HG03095 (cell line): Measurements from ENCODE around the gene MAB21L2.
"Not testable (repeated sequence)": the region's sequence is repeated elsewhere in the genome, so short reads cannot be mapped to it uniquely, and the experiment has no call there.

Source experiments
- ATAC-seq: cut with Tn5 transposase; IDR thresholded peaks from one replicate; pipeline ENCODE4 v1.9.1; 2021; ENCODE audit warnings: moderate library complexity; ENCODE audit not compliant: unreplicated experiment

Gene MAB21L2

DNA sequence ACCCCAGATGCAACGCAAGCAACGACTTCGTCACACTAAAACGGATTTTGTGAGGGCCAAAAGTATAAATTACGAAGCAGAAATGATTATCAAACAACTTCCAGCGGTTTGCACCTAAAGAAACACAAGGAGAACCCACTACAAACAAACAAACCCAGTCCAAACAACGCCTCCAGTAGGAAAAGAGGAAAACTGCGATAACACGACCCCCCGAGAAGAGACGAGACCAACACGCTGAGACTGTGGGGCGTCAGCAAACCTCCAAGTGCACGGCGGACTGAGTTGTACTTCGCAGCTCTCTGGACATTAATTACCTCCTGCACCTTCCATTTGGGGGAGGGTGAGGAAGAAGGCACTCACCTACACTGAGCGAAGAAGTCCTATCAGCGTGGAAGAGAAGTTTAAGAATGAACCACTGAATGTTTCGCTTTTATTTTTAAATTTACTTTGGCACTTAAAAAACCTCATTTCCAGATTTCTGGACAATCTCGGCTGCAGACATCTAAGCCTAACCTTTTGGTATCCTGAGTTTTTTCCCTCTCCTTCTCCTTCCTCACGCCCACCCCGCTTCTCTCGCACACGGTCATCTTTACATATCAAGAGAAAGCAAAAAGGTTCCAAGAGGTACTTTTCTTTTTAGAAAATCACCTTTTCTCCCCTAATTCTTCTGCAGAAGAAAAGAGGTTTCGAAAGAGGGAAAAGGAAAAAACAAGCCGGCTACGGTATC, at the start of gene MAB21L2:
TSS of gene MAB21L2 (plus strand) at position 6 of the 727 bp plus-strand sequence. CDS start 879 bp downstream, outside the sequence.
- no peak for ATAC-seq

DNA sequence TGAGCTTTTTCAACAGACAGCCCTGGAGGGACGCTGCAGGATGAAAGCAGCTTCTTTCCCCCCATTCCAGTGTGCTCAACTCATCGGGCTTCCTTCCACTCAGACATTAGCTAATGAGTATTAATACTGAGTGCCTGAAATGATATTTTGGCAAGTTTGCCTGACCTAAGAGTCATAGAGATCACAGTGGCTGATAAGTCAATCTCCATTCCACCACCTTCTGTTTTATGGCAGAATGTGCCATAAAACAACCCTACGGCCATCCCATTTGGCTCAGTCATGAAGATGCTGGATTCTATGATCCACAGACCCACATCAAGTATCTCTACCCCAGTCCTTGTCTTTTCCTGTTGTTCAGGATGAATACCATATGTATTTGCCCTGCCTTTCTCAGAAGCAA, 48.3 kb upstream of the MAB21L2 start:
- no peak for ATAC-seq

DNA sequence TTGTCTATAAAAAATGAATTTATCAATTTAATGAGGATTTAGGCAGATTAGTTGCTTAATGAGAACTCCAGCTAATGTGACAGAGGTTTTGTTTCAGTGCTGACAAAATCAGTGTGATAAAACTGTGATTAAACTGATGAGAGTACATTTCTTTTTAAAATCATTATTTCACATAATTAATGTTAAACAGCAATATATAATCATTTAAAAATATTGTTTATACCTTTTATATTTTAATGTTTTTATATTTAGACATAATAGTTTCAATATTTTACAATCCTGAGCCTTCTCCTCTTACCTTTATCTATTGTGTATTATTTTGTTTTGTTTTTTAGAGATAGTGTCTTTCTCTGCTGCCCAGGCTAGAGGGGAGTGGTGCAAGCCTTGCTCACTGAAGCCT, 47.1 kb upstream of the MAB21L2 start:
- ATAC-seq: no peak

DNA sequence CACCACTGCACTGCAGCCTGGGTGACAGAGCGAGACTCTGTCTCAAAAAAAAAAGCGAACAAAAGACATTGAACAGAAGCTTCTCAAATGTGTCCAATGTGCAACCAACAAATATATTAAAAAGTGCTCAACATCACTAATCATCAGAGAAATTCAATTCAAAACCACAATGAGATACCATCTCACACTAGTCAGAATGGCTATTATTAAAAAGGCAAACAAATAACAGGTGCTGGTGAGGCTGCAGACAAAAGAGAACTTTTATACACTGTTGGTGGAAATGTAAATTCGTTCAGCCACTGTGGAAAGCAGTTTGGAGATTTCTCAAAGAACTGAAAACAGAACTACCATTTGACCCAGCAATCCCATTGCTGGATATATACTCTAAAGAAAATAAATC, 44.0 kb upstream of the MAB21L2 start:
- ATAC-seq: not testable (repeated sequence)

- no peak for ATAC-seq
Measured at GRCh38 chr4:150540536-150540935, 41.4 kb upstream of the MAB21L2 start.

DNA sequence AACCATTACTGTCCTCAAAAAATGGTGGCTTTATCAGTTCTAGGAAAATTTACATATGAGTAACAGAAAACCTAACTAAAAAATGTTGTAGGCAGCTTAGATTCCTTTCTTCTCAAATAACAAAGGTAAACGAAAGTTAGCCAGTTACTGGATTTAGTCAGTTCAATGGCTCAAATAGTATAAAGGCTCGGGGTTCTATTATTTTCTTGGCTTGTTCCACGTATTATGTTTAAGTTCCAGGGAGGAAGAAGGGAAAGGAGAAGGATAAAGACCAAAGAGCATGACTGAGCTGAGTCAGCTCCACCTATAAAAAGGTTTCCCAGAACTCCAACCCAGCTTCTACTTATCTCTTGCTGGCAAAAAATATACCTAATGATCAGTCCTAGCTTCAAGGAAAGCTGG, 41.0 kb upstream of the MAB21L2 start:
- no peak for ATAC-seq

GRCh38 chr4:150541681-150542080, 40.3 kb upstream of the MAB21L2 start:
- ATAC-seq: no peak

- no peak for ATAC-seq
Measured at GRCh38 chr4:150543042-150543441, 38.9 kb upstream of the MAB21L2 start.

DNA sequence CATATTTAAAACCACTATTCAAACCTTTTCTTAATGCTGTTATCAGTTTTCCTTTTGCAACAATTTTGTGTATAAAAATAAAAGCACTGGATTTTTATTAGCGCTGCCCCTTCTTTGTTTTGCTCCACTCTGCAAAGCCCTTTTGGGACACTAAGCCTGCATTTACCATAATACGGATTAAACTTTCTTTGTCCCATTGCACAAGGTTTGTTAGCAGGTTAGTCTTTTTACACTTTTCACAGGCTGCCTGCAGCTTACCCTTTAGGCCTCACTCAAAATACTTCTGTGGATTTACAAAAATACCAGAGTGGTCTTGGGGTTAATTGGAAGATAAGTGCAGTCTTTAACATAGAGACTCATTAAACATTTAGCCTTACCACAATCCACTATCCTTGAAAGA, 35.7 kb upstream of the MAB21L2 start:
- ATAC-seq: no peak

- no peak for ATAC-seq
Measured at GRCh38 chr4:150547154-150547838, 34.7 kb upstream of the MAB21L2 start.

- not testable (repeated sequence) for ATAC-seq
Measured at GRCh38 chr4:150557811-150558210, 24.1 kb upstream of the MAB21L2 start.

DNA sequence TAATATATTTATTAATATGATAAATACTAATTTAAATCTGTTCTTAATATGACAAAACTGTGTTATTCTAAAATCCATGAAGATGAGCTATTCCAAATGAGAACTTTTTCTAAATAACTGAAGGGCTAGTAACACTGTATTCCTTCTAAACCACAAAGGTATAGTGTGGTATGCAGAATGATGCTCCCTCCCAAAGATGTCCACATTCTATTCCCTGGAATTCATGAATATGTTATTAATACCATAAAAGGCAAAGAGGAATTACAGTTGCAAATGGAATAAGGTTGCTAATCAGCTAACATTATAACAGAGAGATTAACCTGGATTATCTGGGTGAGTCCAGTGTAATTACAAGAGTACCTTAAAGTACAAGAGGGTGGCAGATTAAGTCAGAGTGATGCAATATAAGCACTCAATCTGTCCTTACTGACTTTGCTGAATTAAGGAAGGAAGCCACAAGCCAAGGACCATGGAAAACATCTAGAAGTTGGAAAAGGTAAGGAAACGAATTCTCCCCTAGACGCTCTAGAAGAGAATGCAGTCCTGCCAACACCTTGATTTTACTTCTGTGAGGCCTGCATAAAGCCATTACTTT, 20.7 kb upstream of the MAB21L2 start:
- ATAC-seq: no peak

- no peak for ATAC-seq
Measured at GRCh38 chr4:150562250-150562649, 19.7 kb upstream of the MAB21L2 start.

- ATAC-seq: no peak
Measured at GRCh38 chr4:150562751-150563150, 19.2 kb upstream of the MAB21L2 start.

- not testable (repeated sequence) for ATAC-seq
Measured at GRCh38 chr4:150564967-150565366, 17.0 kb upstream of the MAB21L2 start.

DNA sequence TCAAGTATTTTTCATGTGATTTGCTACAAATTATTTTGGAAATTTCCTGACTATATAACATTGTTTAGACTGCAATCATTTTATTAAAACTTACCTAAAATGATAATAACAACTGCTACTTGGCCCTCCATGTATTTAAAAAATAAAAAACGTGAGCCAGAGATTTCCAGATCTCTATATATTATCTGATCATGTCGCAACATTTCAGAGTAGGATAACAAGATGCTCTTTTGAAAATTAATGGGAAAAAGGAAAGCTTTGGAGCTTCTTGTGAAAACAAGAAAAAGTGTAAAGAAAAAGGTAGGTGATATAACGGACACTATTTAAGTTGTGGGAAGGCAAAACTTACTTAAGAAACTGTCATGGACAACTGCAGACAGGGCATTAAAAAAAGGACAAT, 14.9 kb upstream of the MAB21L2 start:
- no peak for ATAC-seq

DNA sequence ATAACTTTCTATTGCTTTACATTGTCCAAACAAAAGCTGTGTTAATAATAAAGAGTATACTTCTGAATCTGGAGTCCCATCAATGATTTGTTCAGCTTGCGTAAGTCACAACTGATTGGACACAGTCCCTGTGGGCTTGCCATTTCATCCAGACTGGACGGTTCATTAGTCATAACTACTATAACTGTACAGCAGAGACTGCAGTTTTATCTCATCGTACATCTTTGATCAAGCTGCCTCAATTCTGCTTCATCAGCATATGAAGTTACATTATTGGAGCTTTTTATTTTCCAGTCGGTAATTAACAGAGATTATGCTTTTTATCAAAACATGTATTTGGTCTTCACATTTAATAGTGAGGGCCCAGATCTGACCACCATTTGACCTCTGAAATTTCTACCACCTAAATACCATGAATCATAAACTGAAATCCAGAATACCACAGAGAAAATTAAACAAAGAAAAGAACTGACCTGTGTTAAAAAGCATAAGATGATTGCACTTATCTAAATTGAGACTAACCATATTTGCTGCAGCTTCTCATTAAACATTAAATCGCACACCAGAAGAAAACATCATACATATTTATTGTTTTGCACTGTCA, 12.5 kb upstream of the MAB21L2 start:
- ATAC-seq: no peak

GRCh38 chr4:150569998-150570535, 11.9 kb upstream of the MAB21L2 start:
- no peak for ATAC-seq

DNA sequence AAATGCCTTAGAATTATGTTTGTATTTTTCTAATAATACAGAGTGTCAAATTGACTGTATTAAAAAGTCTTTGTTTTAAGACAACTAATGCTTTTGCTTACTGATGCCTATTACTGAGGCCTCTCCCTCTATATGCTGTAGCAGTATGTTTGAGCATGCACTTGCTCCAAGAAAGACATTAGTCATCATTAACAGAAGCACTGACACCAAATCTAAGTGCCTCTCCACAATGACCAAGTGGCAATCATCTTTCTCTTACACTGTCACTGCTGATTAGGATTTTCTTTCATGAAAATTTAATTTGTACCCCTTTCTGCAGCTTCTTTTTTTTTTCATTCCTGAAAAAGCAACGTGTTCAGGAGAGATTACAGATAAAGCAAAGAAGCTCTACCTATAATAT, 11.1 kb upstream of the MAB21L2 start:
- ATAC-seq: no peak

DNA sequence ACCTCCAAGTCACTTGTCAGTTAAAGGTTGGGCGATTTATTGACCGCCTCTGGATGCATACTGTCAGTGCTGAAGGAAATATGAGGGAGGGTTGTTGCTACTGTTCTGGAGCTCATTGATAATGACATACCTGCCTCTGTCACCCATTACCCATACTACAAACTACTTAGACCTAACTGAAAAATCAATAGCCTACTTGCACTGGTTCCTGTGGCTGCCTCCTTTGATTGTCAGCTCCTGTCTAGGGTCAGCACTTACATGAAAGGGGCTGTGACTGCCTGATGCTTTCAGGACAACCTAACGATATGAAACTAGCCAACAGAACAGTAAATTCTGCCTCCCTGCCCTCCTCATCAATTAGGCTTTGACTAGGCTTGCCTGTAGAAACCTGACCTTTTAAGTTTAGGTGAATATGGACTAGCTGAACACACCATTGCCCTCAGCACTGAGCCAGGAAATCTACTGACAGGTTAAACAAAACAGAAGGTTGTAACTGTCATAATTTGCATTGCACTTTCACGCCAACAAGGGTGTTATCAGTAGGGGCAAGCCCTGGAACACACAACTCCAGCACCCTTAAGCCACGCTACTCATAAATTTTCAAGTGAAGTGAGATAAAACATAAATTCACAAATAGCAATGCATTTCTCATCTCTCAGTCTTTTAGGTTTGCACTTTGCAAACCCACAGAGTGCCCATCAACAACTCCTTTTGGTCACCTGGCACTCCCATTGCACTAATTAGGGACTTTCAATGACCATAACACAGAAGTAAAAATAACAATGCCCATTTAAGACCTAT, 9.0 kb upstream of the MAB21L2 start:
- no peak for ATAC-seq

DNA sequence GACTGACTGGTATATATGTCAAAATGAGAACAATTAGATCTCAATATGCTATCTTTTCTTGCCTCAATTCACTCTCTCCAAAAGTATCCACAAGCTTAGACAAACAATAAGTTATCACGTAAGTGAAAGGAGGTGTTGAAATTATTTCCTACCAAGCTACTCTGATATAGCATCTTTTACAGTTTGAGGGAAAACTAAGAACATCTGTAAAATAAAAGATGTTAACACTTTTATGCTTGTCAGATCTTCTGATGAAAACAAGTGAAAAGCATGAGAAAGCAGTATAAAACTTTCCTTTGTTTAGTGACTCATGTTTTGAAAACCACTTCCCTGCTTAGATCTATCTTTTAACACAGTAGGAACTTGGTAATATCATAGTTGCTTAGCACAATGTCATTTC, 8.4 kb upstream of the MAB21L2 start:
- no peak for ATAC-seq
